ENCODE measurements around the gene VIT.

- TF ChIP-seq CTCF (IDR thresholded peaks at IDR 0.05; ENCODE audit: low read depth, low read length, missing input control) = no peak
- no peak for TF ChIP-seq JUND (IDR thresholded peaks at IDR 0.05)
- TF ChIP-seq EGR1 (IDR thresholded peaks at IDR 0.05; ENCODE audit: low read depth in 2 of 2) = no peak
- TF ChIP-seq RAD21 (IDR thresholded peaks at IDR 0.05) = no peak
- no peak for TF ChIP-seq ZBTB33 (IDR thresholded peaks at IDR 0.05)
- no peak for TF ChIP-seq TAF1 (conservative IDR thresholded peaks at IDR 0.05)
- TF ChIP-seq SP1 (IDR thresholded peaks at IDR 0.05) = no peak
- TF ChIP-seq, protein P1, sequence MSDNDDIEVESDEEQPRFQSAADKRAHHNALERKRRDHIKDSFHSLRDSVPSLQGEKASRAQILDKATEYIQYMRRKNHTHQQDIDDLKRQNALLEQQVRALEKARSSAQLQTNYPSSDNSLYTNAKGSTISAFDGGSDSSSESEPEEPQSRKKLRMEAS (IDR thresholded peaks at IDR 0.05) = no peak
- TF ChIP-seq, protein P2, sequence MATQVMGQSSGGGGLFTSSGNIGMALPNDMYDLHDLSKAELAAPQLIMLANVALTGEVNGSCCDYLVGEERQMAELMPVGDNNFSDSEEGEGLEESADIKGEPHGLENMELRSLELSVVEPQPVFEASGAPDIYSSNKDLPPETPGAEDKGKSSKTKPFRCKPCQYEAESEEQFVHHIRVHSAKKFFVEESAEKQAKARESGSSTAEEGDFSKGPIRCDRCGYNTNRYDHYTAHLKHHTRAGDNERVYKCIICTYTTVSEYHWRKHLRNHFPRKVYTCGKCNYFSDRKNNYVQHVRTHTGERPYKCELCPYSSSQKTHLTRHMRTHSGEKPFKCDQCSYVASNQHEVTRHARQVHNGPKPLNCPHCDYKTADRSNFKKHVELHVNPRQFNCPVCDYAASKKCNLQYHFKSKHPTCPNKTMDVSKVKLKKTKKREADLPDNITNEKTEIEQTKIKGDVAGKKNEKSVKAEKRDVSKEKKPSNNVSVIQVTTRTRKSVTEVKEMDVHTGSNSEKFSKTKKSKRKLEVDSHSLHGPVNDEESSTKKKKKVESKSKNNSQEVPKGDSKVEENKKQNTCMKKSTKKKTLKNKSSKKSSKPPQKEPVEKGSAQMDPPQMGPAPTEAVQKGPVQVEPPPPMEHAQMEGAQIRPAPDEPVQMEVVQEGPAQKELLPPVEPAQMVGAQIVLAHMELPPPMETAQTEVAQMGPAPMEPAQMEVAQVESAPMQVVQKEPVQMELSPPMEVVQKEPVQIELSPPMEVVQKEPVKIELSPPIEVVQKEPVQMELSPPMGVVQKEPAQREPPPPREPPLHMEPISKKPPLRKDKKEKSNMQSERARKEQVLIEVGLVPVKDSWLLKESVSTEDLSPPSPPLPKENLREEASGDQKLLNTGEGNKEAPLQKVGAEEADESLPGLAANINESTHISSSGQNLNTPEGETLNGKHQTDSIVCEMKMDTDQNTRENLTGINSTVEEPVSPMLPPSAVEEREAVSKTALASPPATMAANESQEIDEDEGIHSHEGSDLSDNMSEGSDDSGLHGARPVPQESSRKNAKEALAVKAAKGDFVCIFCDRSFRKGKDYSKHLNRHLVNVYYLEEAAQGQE (IDR thresholded peaks at IDR 0.05) = no peak
- no peak for TF ChIP-seq YY1 (IDR thresholded peaks at IDR 0.05)
- TF ChIP-seq GABPA (IDR thresholded peaks at IDR 0.05 in 1 of 2, conservative IDR thresholded peaks at IDR 0.05 in 1 of 2) = no peak
- no peak for TF ChIP-seq RXRA (IDR thresholded peaks at IDR 0.05)
- no peak for TF ChIP-seq FOXA1 (IDR thresholded peaks at IDR 0.05)
Measured at GRCh38 chr2:36781907-36782720, 85.6 kb downstream of the VIT start.

All from liver (tissue), 3 donors.